ENCODE data around the gene NACC2.

GRCh38 chr9:135973277-135974219 is 121.5 kb downstream of the NACC2 start:
- no peak for TF ChIP-seq POLR2AphosphoS5 (IDR thresholded peaks at IDR 0.05)
- TF ChIP-seq, protein P1, sequence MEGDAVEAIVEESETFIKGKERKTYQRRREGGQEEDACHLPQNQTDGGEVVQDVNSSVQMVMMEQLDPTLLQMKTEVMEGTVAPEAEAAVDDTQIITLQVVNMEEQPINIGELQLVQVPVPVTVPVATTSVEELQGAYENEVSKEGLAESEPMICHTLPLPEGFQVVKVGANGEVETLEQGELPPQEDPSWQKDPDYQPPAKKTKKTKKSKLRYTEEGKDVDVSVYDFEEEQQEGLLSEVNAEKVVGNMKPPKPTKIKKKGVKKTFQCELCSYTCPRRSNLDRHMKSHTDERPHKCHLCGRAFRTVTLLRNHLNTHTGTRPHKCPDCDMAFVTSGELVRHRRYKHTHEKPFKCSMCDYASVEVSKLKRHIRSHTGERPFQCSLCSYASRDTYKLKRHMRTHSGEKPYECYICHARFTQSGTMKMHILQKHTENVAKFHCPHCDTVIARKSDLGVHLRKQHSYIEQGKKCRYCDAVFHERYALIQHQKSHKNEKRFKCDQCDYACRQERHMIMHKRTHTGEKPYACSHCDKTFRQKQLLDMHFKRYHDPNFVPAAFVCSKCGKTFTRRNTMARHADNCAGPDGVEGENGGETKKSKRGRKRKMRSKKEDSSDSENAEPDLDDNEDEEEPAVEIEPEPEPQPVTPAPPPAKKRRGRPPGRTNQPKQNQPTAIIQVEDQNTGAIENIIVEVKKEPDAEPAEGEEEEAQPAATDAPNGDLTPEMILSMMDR (IDR thresholded peaks at IDR 0.05), result no peak

Data from prostate gland (tissue), 2 donors.